NCI-H2081 (cell line): ENCODE measurements around the gene SNX32.

ENCODE experiments used
- DNase-seq, 2 experiments: peaks; one replicate each; lab custom pipeline; 2025; lab: John Stamatoyannopoulos, UW

Gene SNX32

DNA sequence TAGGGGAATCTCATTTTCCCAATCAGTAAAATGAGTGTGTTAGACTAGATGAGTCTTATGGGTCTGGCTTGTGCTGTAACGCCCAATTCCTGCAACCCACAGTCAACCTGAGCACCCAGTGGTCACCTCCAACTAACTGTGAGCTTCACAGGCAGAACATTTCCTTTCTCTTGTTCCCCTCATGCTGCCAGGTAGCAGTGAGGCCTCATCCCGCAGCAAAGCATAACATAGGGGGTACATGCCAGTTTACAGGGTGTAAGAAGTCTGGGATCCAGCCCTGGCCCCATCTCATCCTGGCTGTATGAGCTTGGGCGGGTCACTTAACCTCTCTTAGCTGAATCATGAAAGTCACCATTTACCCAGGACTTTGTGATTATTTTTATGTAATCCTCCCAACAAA, 35.1 kb downstream of the SNX32 start:
- no peak for DNase-seq

DNA sequence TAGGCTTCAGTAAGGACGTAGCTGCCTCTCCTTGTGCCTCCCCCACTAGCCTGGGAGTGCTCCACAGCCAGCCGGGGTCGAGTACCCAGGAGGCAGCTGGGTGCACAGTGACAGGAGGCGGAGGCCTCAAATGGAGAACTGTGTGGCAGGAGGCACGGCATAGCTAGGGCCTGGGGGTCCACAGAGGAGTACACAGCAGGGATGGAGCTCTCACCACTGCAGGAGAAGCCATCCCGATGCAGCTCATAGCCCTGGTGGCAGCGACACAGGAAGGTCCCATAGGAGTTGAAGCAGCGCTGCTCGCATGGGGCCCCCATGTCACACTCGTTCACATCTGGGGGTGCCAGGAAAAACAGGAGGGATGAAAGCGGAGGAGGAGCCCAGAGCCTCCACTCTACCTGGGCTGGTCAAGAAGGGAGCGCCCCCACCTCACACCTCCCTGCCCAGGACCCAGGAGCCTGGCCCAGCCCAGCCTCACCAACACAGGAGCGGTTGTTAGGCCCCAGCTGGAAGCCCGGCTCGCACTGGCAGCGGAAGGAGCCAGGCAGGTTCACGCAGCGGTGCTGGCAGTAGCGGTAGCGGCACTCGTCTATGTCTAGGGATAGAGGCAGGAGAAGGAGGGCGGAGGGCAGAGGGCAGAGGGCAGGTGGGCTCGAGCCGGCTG, 36.0 kb downstream of the SNX32 start:
- no peak for DNase-seq

DNA sequence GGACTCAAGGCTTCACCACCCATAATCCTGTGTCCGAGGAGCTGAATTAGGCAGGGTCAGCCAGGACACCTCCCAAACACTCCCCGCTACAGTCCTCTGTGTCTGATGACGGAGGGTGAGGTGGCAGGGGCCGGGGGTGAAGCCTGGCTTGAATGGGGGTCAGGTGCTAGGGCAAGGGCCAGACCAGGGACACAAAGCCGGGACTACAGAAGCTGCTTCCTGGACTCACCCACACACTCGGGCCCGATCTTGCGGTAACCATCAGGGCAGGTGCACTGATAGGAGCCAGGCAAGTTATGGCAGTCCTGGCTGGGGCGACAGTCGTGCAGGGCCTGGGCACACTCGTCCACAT, 36.5 kb downstream of the SNX32 start:
- no peak for DNase-seq

GRCh38 chr11:65870706-65871681, 37.2 kb downstream of the SNX32 start:
- peak; percentile 19 to 25 for DNase-seq

DNA sequence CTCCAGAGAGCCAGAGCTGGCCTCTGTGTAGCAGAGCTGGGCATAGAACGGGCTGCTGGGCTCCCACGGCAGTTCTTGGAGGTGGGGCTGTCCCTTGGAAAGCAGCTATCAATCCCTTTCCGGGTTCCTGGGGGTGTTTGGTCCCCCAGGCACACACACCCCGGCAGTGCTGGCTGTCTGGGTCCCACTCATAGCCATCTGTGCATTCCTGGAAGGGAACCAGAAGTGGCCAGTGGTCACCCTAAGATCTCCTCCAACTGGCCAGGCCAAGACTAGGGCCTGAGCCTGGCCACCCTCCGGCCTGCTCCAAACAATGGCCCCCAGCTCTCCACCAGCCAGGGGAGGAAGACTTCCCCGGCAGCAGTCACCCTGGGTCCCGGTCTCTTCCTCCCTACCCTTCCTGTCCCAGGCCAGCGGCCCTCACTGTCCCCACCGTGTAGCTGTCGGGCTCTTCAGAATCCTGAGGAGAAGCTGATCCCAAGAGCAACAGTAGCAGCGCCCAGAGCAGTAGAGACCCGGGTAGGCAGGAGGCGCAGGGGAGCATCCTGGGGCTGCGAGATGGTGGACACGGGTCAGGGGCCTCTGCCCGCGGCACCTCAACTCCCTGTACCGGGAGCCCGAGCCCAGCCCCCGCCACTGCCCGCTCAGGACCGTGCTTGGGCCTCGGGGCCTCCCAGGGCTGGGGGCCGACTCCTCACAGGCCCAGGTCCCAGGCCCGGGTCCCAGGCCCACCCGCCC, 38.2 kb downstream of the SNX32 start:
- DNase-seq = no peak

- no peak for DNase-seq
These were observed 39.0 kb downstream of the SNX32 start, which contains the start of gene EFEMP2 for GRCh38 chr11:65872586-65873317. Gene EFEMP2, minus strand, starts transcription at chr11:65872800. Its CDS starts 446 bp downstream, at chr11:65872354.

- peak; percentile 84 to 90 for DNase-seq
These were observed 39.8 kb downstream of the SNX32 start for GRCh38 chr11:65873318-65874156.

GRCh38 chr11:65879617-65880016, 45.9 kb downstream of the SNX32 start, which contains the start of gene CTSW:
Gene CTSW, plus strand, starts transcription at chr11:65879837. Its CDS starts 18 bp downstream, at chr11:65879855.
- DNase-seq = no peak

DNA sequence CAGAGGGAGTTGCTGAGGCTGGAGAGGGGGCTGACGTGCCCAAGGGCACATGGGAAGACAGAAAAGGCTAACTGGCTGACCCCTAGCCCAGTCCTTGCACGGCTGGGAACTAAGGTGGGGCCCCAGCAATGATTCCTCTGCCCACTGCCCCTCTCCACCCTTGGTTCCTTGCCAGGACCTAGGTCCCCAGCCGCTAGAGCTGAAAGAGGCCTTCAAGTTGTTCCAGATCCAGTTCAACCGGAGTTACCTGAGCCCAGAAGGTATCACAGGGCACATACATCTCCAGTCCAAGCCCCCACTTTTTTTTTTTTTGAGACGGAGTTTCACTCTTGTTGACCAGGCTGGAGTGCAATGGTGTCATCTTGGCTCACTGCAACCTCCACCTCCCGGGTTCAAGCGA, 46.3 kb downstream of the SNX32 start:
- no peak for DNase-seq

DNA sequence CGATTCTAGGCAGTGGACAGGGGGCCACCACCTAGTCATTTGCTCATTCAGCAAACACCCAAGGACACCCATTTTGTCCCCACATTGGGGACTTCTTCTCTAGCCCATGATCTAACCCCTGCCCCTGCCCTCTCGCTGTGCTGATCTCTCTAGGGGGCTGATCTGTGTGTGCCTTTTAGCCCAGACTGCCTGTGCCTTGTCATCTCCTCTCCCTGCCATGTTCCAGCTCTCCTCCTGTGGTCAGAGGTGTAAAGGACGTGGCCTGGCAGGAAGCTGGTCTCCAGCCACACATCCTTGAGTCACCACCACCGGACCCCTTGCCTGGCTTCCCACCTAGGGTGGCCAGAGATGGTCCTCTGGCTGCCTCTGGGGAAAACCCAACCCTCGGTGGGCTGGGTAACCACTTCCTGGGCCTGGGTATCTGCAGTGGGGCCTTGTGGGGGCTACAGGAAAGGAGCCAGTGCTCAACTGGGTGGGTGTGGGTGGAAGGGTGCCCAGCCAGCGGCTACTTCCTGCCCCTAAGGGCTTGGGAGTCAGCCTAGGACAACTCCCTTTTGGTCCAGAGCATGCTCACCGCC, 47.2 kb downstream of the SNX32 start:
- no peak for DNase-seq

DNA sequence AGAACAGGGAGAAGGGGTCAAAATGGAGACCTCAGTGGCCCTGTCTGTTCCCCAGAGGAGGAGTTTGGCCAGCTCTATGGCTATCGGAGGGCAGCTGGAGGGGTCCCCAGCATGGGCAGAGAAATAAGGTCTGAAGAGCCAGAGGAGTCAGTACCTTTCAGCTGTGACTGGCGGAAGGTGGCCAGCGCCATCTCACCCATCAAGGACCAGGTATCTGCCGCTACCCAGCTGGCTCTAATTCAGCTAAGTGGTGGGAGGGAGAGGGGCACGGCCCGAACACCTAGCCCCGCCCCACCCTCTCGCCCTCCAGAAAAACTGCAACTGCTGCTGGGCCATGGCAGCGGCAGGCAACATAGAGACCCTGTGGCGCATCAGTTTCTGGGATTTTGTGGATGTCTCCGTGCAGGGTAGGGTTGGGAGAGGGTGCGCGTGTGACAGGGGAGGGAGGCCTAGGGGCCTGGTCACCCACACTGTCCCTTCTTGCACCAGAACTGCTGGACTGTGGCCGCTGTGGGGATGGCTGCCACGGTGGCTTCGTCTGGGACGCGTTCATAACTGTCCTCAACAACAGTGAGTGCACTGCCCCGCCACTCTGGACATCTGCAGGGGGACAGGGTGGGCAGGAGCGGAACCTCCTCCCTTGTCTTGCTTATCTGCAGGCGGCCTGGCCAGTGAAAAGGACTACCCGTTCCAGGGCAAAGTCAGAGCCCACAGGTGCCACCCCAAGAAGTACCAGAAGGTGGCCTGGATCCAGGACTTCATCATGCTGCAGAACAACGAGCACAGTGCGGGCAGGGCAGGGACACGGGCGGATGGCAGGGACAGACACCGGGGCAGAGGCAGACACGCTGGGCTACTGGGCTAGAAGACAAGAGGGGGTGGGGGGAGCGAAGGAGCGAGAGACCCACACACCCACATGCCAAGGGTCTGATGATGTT, 48.6 kb downstream of the SNX32 start:
- DNase-seq = no peak

DNA sequence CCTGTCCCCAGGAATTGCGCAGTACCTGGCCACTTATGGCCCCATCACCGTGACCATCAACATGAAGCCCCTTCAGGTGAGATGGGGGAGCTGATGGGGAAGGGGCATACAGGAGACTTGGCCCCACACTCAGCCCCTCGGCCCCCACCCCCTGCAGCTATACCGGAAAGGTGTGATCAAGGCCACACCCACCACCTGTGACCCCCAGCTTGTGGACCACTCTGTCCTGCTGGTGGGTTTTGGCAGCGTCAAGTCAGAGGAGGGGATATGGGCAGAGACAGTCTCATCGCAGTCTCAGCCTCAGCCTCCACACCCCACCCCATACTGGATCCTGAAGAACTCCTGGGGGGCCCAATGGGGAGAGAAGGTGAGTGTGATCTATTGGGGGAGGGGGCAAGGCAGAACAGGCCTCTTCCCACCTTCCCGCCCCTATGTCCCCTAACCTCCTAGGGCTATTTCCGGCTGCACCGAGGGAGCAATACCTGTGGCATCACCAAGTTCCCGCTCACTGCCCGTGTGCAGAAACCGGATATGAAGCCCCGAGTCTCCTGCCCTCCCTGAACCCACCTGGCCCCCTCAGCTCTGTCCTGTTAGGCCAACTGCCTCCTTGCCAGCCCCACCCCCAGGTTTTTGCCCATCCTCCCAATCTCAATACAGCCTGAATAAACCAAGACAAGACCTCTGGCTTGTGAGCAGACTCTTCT, 49.4 kb downstream of the SNX32 start:
- DNase-seq = no peak

DNA sequence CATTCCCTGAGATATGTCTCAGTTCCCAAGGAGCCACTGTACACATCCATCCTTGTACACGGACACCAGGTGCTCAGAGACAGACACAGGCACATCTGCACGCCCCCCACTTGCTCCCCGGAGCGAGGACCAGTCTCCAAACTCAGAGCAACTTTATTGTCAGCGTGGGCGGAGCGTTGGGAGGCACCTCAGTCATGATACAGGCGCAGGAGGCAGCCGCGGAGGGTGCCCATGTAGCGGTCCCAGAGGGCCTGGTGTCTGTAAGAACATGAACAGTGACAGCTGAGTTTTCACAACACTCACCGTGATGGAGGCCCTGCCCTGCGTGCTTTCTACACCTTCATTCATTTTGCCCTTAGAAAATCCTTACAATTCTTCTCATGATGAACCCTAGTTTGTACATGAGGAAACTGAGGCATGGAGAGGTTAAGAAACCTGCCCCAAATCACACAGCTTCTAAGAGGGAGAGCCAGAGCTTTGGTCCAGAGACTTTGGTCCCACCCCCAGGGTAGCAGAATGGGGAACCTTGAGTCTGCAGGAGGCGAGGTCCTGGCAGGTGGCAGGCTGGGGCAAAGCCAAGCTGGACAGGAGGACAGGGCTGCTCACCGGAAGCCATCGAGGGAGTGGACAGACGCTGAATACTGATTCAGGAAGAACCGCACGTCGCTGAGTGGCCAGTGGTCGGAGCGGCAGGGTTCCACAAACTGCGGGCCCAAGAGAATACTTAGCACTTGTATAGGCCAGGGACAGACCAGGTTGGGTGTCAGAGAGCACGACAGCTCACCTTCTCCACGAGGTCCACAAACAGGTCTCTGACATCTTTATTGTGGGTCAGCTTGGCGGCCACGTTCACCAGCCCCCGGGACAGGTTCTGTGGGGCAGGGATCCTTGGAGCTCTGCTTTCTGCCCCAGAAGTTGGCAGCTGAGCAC, 50.3 kb downstream of the SNX32 start:
- no peak for DNase-seq

DNA sequence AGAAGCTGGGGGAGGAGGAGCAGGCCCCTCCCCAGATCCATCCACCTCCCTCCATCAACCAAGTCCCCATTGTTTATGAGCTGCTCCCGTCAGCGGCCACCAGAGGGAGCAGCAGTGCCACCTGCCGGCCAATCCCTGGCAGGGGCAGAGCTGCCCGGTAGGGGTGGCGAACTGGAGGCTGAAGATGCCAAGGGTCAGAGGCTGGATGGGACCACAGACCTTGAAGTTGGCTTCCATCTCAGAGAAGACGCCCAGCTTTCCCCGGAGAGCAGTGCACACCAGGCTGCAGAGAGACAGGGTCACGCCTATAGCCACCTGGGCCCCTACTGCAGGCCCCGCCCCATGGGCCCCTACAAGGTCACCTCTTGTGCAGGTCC, 50.9 kb downstream of the SNX32 start:
- DNase-seq = peak; percentile 51 to 78

DNA sequence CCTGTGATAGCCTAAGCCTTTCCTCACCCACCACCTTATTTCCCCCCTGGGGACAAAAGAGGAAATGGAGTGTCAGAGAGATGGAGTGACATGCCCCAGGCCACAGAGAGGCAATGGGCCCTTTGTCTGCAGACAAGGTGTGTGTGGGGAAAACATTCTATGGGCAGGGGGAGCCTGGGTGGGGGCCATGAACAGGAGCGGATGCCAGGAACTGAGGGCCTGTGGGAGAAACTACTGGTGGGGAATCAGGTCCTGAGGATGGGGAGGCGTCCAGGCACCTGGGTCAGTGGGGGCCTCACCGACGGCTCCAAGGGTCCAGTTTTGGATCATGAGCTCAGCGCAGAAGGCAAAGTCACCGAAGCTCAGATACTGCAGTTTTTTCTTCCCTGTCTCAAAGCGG, 51.5 kb downstream of the SNX32 start:
- no peak for DNase-seq

DNA sequence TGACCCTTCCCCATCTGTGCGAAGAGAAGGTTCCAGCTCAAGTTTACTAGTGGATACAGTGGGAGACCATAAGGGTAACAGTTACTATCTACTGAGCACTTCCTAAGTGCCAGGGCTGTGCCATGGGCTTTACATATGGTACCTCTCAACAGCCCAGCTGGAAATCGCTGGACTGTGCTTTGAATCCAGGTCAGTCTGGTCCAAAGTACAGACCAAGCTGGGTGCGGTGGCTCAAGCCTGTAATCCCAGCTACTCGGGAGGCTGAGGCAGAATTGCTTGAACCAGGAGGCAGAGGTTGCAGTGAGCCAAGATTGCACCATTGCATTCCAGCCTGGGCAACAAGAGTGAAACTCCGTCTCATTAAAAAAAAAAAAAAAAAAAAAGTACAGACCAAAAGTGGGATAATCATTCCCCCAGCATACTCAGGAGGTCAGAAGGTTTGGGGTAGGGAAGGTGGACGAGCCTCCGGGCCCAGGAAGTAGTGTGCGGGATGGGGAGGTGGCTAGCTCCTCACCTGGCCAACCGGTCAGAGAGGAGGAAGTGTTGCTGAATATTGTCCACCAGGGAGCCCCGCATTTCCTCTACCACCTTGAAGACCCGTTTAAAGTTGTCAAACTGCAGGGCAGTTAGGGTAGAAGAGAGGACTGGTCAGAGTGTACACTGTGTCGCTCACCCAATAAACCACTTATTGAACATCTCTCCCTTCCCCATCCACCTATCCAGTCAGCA, 52.2 kb downstream of the SNX32 start:
- no peak for DNase-seq
